Superior temporal gyrus (tissue), 1 donor: ENCODE results near the gene CIRBP.

Experiments used
- DNase-seq: peaks from one replicate; pipeline ENCODE4 v3.0.0-alpha.2; 2016; ENCODE audit errors: extremely low spot score

The CIRBP gene

DNA sequence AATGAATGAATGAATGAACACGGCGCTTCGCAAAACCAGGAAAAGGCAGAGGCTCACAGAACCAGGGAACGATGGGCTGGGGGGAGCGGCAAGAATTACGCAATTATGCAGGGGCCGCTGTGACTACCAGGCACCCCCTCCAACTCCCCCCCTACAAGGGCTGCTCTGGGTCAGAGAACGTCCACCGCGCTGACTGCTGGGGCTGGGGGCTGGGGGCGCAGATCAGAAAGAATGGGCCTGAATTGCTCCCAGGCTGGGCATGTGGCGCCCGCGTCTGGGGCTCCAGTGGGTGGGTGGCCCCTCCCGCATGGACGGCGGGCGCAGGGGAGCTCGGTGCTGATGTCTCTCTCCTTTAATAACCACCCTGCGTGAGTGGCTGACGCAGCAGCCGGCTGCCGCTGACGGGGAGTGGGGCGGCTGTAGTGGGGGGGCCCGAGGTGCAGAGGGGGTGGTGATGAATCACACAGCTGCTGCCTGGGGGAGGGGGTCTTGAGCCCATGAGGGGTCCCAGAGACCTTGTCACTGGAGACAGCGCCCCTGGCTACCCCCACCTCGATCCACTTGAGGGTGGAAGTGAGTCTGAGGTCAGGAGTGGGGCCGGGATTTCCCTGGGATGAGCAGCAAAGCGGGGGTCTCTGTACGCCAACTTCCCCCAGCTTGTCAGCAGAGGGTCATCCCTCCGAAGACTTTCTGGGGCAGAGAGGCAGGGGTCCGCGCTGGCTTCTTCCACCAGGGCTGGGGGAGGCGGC, 1.5 kb upstream of the CIRBP start:
- DNase-seq: peak; percentile 7

DNA sequence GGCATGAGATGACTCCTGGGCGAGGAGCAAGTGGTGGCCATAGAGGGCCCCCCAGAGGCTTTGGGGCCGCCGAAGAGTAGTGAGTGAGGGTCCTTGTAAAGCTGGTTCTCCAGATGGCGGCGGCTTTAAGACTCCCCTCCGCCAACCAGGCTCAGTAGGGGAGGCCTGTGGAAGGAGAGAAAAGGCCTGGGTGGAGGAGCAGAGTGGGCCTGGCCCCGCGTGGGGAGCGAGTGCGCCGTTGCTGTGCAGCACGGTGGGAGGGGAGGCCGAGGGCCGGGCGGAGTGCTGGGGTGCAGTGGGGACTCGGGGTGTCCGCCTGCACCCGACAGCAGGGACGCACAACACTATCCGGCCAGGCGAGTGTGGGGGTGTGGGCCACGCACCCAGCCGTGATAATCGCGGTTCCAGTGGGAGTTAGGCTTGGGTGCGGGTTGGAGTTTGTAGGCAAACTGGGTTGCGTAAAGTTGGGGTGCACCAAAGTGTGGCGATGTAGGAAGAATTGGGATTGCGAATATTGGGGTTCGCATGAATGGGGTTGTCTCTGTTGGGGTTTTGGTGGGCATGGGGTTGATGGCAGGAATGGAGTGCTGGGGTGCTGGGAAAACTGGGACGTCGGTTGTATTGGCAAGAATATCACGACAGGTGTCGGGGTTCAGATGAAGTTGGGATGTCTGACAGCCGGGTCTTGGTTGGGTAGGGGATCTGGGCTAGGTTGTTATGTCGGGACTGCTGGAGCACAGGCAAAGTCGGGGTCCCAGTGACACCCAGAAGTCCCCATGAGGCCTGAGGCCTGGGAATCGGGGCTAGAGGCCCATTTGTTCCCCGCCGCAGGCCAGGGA, 687 bp upstream of the CIRBP start:
- DNase-seq: no peak

DNA sequence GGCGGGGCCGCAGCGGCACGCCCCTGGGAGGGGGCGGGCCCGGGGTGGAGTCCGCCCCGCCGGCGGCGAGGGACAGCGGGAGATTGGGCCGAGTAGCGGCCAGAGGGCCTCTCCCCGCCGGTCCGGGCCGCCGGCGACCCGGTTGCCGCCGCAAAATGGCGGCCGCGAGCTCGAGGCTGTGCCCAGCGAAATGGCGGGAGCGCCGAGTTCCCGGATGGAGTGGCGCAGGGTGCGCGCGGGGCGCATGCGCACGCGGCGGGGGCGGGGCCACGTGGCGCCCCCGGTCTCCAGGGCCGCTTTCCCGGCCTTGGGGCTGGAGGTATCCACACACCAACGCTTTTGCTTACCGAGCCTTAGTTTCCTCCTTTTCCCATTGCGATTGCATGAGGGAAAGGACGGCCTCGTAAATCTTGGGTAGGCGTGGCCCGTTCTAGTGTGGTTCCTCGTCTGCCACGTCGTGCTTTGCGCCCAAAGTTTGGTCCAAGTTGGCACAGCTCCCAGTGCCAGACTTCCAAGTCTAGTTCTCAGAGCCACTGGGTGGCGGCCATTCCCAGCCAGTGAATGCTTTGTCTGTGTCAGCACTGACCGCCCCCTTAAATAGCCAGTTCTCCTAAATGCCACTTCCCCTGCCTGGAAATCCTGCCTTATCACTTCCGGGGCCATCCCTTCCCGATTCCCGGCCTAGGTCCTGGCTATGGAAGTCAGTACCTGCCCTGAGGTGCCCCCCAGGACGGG, 513 bp downstream of the CIRBP start:
- peak; percentile 77 for DNase-seq

DNA sequence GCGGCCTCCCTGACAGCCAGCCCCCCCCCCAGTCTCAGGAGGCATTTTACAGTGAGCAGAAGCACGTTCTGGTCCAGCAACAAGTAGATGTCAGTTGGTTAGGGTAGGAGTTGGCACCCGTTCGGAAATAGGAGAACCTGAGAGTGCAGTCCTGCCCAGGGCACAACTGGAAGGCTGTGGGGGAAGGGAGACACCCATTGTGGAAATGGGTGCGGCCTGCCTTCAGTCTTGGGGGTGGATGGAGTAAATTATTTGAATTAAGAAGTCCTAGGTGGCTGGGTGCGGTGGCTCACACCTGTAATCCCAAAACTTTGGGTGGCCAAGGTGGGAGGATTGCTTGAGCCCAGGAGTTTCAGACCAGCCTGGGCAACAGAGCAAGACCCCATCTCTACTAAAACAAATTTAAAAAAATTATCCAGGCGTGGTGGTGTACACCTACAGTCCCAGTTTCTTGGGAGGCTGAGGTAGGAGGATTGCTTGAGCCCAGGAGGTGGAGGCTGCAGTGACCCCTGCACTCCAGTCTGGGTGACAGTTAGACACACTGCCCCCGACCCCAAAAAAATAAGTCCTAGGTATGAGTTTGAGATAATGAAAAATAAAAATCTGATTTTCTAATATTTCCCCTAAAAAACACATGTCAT, 1.2 kb downstream of the CIRBP start:
- DNase-seq: no peak

DNA sequence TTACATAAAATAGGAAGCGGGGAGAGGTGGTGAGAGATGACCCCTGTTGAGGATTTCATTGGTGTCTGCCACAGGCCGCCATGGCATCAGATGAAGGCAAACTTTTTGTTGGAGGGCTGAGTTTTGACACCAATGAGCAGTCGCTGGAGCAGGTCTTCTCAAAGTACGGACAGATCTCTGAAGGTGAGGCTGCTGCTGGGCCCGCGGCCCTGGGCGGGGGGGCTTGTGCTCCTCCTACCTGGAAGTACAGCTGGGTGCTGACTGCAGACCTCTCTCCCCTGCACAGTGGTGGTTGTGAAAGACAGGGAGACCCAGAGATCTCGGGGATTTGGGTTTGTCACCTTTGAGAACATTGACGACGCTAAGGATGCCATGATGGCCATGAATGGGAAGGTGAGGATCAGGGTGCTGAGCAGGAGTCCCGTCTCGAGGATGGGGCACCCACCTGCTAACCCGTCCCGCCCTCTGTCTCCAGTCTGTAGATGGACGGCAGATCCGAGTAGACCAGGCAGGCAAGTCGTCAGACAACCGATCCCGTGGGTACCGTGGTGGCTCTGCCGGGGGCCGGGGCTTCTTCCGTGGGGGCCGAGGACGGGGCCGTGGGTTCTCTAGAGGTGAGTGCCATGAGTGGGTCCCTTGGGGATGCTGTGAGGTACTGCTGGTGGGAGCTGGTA, 1.9 kb downstream of the CIRBP start:
- no peak for DNase-seq

DNA sequence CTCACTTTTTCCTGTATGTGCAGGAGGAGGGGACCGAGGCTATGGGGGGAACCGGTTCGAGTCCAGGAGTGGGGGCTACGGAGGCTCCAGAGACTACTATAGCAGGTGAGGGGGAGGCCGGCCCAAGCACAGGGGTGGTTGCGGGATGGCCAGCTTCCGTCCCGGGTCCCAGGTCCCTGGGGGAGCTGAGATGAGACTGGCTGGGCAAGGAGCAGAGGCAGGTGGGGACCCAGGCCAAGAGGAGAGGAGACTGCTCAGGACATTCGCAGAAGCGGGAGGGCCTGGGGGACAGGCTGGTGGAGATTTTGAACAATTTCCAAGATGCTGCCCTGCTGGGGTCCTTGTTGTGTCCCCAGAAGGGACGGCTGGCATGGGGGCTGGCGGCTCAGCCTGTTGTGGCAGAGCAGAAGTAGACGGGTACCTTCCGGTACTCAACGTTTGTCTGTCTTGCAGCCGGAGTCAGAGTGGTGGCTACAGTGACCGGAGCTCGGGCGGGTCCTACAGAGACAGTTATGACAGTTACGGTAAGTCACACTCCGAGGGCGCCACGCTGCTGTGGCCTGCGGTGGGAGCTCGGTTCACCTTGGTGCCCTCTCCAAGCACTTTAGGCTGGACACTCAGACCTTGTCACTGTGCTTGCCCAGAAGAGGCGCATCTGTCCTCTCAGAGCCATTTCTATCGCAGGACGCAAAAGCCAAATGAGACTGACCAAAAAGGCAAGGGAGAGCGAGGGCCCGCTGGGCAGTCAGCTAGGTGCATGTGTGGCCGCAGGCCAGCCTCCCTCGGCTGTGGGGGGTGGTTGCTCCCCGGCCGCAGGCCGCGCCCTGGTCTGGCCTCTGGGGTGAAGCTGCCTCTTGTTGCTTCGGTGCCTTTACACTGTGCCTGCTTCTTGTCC, 2.6 kb downstream of the CIRBP start:
- DNase-seq: peak; percentile 7

DNA sequence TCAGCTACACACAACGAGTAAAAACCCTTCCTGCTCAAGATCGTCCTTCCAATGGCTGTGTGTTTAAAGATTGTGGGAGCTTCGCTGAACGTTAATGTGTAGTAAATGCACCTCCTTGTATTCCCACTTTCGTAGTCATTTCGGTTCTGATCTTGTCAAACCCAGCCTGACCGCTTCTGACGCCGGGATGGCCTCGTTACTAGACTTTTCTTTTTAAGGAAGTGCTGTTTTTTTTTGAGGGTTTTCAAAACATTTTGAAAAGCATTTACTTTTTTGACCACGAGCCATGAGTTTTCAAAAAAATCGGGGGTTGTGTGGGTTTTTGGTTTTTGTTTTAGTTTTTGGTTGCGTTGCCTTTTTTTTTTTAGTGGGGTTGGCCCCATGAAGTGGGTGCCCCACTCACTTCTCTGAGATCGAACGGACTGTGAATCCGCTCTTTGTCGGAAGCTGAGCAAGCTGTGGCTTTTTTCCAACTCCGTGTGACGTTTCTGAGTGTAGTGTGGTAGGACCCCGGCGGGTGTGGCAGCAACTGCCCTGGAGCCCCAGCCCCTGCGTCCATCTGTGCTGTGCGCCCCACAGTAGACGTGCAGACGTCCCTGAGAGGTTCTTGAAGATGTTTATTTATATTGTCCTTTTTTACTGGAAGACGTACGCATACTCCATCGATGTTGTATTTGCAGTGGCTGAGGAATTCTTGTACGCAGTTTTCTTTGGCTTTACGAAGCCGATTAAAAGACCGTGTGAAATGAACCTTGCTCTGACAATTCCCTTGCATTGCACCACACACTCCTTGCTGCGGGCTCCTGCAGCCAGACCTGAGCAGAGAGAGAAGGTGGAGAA, 3.5 kb downstream of the CIRBP start:
- peak; percentile 60 for DNase-seq

DNA sequence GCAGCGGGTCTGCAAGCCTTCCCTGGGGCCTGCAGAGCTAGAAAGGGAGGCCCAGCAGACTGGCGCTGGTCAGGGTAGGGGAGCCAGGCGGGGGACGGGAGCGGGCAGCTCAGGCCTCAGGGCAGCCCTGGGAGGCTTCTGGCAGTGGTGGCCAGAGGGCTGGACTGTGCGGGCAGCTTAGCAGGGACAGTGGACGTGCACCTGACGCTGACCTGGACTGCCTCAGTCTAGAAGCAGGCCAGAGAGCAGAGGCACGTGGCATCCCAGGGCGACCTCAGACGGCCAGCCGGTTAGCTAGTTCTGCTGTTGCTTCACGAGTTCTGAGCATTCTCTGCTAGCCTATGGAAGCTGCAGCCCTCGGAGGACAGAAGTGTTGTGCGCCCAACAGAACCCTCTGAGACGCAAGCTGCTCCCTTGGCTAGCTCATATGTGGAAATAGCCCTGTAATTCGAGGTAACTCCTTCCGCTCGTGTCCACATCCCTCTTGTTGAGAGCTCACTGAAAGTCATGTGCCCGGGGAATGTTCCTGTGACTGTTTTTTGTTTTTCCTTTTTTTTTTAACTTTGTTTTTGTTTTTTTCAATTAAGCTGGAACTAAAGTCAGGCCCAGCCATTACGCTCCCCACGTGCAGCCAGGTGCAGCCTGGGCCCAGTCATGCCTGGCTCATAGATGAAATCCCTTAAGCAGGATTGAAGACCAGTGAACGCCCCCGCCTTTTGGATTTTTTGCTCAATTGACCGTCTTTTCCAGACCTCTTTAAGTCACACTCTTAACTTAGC, 4.3 kb downstream of the CIRBP start:
- DNase-seq: peak; percentile 9

DNA sequence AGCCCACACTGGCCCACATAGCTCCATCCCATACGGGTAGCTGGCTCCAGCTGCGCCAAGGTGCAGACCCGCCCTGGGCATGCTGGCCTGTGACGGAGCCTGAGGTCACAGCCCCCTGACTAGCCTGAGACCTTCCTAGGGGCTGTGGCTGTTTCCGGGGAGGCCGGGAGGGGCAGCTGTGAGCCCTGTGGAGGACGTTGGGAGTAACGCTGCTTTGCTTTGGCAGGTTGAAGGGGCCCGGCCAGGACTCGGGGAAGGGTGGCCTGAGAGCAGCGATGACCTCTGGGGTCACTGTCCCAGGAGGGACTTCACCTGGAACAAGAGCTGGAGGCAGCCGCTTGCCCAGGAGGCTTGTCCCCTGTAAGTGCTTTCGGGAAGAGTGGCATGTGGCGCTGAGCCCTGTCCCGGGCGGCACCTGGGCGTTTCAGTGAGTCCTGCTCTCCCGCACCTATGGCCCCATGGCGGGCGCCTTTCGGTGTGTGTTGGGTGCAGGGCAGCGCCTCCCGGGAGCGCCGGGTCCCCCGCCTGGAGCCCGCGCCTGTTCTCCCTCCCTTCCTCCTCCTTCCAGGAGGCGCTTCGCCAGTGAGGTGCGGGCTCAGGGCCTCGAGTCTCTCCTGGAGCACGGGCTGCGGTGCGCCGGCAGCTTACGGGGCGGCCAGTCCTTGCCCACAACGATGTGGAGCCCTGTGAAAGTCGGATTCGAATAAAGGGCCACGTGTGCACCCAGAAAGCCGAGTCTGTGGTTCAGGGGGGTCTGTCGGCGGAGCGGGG, 5.1 kb downstream of the CIRBP start:
- no peak for DNase-seq

DNA sequence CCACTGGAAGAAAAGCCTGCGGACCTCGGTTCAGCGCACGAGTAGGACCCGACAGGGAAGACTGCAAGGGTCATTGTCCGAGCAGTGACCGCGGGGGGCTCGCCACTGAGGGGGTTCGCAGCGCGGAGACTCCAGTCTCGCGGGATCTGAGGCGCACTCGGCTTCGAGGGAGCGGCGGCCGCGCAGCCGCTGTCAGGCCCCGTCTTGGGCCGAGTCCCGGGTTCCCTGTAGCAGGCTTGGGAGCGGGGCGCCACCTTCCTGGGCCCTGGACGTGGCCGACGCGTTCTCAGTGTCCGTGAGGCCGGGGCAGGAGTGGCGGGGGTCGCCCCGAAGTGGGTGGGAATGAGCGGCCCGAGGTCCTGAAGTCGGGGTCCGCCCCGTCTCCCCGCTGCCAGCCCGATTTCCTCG, 5.7 kb downstream of the CIRBP start:
- no peak for DNase-seq

DNA sequence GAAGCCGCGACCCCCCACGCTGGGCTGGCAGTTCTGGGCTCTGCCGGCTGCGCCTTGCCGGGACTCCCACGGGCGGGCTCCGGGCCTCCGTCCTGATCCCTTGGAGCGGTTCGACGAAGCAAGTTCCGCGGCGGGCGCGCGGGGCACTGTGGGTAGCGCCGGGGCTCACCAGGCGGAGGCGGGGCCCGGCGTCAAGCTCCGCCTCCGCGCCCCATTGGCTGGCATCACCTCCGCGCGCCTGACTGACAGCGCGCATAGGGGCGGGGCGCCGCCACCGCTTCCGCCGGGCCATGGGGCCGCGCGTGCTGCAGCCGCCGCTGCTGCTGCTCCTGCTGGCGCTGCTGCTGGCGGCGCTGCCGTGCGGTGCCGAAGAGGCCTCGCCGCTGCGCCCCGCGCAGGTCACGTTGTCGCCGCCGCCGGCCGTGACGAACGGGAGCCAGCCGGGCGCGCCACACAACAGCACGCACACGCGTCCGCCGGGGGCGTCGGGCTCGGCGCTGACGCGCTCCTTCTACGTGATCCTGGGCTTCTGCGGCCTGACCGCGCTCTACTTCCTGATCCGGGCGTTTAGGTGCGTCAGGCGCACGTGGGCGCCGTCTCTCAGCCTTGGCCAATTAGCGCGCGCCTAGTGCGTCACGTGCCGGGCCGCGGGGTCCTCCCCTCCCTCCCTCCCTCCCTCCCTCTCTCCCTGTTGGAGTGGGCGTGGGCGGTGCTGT, 6.3 kb downstream of the CIRBP start, which contains the start of gene FAM174C:
Gene FAM174C, plus strand, starts transcription at position 271 of the 716 bp plus-strand sequence. Its CDS starts 20 bp downstream, at position 291.
- DNase-seq: peak; percentile 95

DNA sequence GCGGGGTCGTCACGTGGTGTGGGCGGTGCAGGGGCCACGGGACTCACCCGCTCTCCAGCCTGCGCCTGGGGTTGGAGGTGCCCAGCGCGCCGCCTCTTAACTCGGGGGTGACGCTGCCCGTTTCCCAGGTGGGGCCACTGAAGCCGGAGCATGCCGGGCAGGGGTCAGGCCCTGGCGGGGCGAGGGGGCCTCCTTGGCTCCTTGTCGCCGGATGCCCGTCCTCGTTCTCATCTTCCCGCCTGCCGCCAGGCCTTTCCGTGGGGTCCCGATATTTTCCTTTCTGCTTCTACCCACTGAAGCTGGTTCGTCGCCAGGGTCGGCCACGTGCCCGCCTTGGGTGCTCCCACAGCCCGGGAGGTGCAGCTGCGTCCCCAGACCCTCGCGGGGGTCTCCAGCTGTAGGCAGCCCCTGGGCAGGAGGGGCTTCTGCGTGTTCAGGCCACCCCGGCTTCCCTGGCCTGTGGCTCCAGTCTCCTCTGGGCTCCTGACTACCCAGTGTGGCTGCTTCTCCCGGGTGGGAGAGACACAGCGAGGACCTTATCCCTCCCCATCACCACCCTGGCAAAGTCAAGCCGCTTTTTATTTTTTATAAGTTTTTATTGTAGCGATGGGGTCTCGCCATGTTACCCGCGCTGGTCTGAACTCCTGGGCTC, 7.0 kb downstream of the CIRBP start:
- DNase-seq: no peak

DNA sequence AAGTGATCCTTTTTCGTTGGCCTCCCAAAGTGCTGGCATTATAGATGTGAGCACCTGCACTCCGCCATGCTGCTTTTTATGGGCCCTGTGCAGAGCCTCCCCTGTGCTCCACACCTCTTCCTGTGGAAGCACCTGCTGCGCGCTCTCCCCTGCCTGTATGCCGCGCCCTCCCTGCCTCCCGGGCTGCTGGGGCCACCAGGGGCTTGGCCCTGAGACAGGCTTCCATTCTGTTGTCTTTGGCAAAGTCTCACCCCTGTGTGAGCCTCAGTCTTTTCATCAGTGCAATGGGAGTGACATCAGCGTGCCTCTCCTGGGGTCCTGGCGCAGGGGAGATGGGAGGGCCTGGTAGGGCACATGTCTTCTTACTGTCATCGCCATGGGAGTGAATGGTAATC, 7.5 kb downstream of the CIRBP start:
- DNase-seq: no peak

DNA sequence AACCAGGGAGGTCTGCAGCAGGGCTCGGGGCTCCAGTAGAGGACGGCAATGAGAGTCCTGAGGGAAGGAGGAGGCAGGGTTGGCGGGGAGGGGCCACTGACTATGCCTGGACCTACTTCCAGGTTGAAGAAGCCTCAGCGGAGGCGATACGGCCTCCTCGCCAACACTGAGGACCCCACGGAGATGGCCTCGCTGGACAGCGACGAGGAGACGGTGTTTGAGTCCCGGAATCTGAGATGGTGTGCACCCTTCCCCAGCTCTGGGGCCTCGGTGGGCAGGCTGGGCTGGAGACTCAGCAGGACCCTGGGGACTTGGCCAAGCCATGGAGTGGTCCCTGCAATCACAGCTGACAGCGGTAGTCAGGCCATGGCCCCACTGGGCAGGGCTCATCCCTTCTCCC, 7.9 kb downstream of the CIRBP start:
- DNase-seq: no peak

DNA sequence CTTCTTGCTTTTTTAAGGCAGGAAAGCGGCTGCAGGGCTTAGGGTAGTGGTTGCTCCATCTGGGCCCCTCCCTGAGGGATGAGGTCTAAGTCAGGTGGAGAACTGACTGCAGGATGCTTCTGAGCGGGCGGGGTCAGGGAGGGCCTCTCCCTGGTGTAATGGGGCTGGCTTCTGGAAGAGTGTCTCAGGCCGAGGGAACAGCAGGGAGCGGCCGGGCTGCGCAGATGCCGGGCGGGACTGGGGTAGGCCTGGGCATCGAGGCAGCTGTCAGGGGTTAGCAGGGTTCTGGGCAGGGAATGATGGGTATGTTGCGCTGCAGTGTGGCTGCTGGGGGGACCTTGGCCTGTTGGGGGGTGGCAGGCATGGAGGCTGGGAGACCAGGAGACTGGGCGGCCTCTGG, 8.9 kb downstream of the CIRBP start:
- no peak for DNase-seq
